Activated CD4-positive, alpha-beta memory T cell treated with anti-CD3 and anti-CD28 coated beads for 36 hours (primary cell): ENCODE results near the gene APOM. TPM values are rescaled to one million over a fixed set of nuclear protein-coding genes. Genes with fewer than 3 reads are reported as not detected.

Experiments
- CTCF ChIA-PET: fragments of 350-600 bp; sonication (Branson Sonifier 250); formaldehyde crosslinking; loops from one replicate; lab custom pipeline; 2021; ENCODE audit warnings: antibody characterized with exemption, inconsistent platforms; lab: Charles Lee
- POLR2A ChIA-PET: fragments of 350-600 bp; sonication (Branson Sonifier 250); formaldehyde crosslinking; loops from one replicate; lab custom pipeline; 2021; ENCODE audit warnings: antibody characterized with exemption; lab: Charles Lee
- DNase-seq: peaks from one replicate; pipeline ENCODE4 v3.0.0-alpha.2; 2020
- H3K27ac Mint-ChIP-seq: one replicate; pipeline ENCODE4 v1.8.0; 2021; ENCODE audit warnings: mixed read lengths
- H3K27me3 Mint-ChIP-seq: one replicate; pipeline ENCODE4 v1.8.0; 2021; ENCODE audit warnings: mixed read lengths
- H3K36me3 Mint-ChIP-seq: one replicate; pipeline ENCODE4 v1.8.0; 2021; ENCODE audit warnings: mixed read lengths
- H3K4me1 Mint-ChIP-seq: one replicate; pipeline ENCODE4 v1.8.0; 2021; ENCODE audit warnings: low read depth, mixed read lengths
- H3K4me3 Mint-ChIP-seq: one replicate; pipeline ENCODE4 v1.8.0; 2021; ENCODE audit warnings: mild to moderate bottlenecking, mixed read lengths
- H3K9me3 Mint-ChIP-seq: one replicate; pipeline ENCODE4 v1.8.0; 2021; ENCODE audit warnings: mixed read lengths
- intact Hi-C: fragments of 100-400 bp; cut with micrococcal nuclease; formaldehyde crosslinking; loops from one replicate; pipeline ENCODE4 v1.15.1; 2023
- total RNA-seq, 2 experiments: library from RNA; stranded (reverse); gene quantifications; one replicate each; pipeline ENCODE4 v1.2.3, GENCODE V29; 2021

Gene APOM
- total RNA-seq, 2 experiments from 2014 or later, result 2.9 to 3.1 TPM

GRCh38 chr6:31642798-31643570, 12.7 kb upstream of the APOM start:
- Mint-ChIP-seq H3K9me3 (no peaks in the 10 kb centered on the region), H3K27ac (peak overlapping the region; percentile 25), H3K4me3 (no peak overlapping the region), H3K27me3 (no peaks in the 10 kb centered on the region), H3K4me1 (peaks cover 5% of the 10 kb centered on the region), H3K36me3 (peaks cover 45% of the 10 kb centered on the region)
- DNase-seq, result no peak
- intact Hi-C loops, result no loop called here
- ChIA-PET CTCF (interaction anchor here (0.7 to 1.4 kb wide), 2 partner anchors 46 to 47 kb away, joined by 3 read pairs; no protein-coding TSS in a partner anchor), POLR2A (interaction anchor here (0.6 kb wide), 1 partner anchor 78 kb away, joined by 3 read pairs; no protein-coding TSS in a partner anchor)

- CTCF ChIA-PET, result interaction anchor here (0.7 to 1.4 kb wide), 2 partner anchors 46 to 47 kb away, joined by 3 read pairs; no protein-coding TSS in a partner anchor
- no peaks in the 10 kb centered on the region for H3K9me3 Mint-ChIP-seq
- no peak overlapping the region for H3K4me3 Mint-ChIP-seq
- POLR2A ChIA-PET, result interaction anchor here (0.6 to 1.8 kb wide), 2 partner anchors 17 to 79 kb away, joined by 3 to 4 read pairs; no protein-coding TSS in a partner anchor
- intact Hi-C loops, result no loop called here
- DNase-seq, result no peak
- peak overlapping the region; percentile 33 for H3K27ac Mint-ChIP-seq
- H3K36me3 Mint-ChIP-seq, result peaks cover 51% of the 10 kb centered on the region
- H3K27me3 Mint-ChIP-seq, result no peaks in the 10 kb centered on the region
- peaks cover 8% of the 10 kb centered on the region for H3K4me1 Mint-ChIP-seq
These were observed 11.8 kb upstream of the APOM start for GRCh38 chr6:31643818-31644454.

GRCh38 chr6:31645325-31645724, 10.4 kb upstream of the APOM start:
- POLR2A ChIA-PET, result interaction anchor here (1.8 kb wide), 1 partner anchor 18 kb away, joined by 4 read pairs; no protein-coding TSS in a partner anchor
- no peaks in the 10 kb centered on the region for H3K9me3 Mint-ChIP-seq
- H3K27ac Mint-ChIP-seq, result peak overlapping the region; percentile 49
- DNase-seq, result no peak
- peaks cover 51% of the 10 kb centered on the region for H3K36me3 Mint-ChIP-seq
- no peaks in the 10 kb centered on the region for H3K27me3 Mint-ChIP-seq
- H3K4me1 Mint-ChIP-seq, result peaks cover 12% of the 10 kb centered on the region
- intact Hi-C loops, result no loop called here
- H3K4me3 Mint-ChIP-seq, result no peak overlapping the region
- CTCF ChIA-PET, result interaction anchor here (0.6 kb wide), 1 partner anchor 1719 kb away, joined by 3 read pairs; no protein-coding TSS in a partner anchor

GRCh38 chr6:31651602-31652191, 4.0 kb upstream of the APOM start:
- Mint-ChIP-seq H3K36me3 (peaks cover 42% of the 10 kb centered on the region), H3K4me1 (peaks cover 41% of the 10 kb centered on the region), H3K27me3 (no peaks in the 10 kb centered on the region), H3K9me3 (no peaks in the 10 kb centered on the region), H3K4me3 (peak overlapping the region; percentile 94), H3K27ac (peak overlapping the region; percentile 99)
- CTCF ChIA-PET, result interaction anchor here (0.6 to 2.2 kb wide), 11 partner anchors 10 to 211 kb away, joined by 3 to 10 read pairs (median 5); partner anchors contain the start of genes ATP6V1G2, GPANK1, HSPA1B and LSM2
- intact Hi-C loops, result loop anchor here (1.0 to 5.0 kb wide), 7 partner anchors 9 to 159 kb away; partner anchors contain the start of genes C6orf47, DDX39B, NFKBIL1 and PRRC2A
- POLR2A ChIA-PET, result interaction anchor here (0.7 to 6.1 kb wide), 18 partner anchors 11 to 318 kb away, joined by 3 to 92 read pairs (median 4); partner anchors contain the start of genes C6orf47, CLIC1, CSNK2B and DDX39B
- DNase-seq, result peak; percentile 82

- H3K4me3 Mint-ChIP-seq, result peak overlapping the region; percentile 94
- ChIA-PET POLR2A (interaction anchor here (0.7 to 6.1 kb wide), 12 partner anchors 10 to 317 kb away, joined by 3 to 92 read pairs (median 4); partner anchors contain the start of genes ABHD16A, C6orf47, CSNK2B and DDX39B), CTCF (interaction anchor here (0.7 to 2.3 kb wide), 7 partner anchors 8 to 174 kb away, joined by 3 to 10 read pairs (median 5); partner anchors contain the start of genes DDX39B, GPANK1 and HSPA1B)
- no peaks in the 10 kb centered on the region for H3K27me3 Mint-ChIP-seq
- peak; percentile 92 for DNase-seq
- peak overlapping the region; percentile 99 for H3K27ac Mint-ChIP-seq
- no peaks in the 10 kb centered on the region for H3K9me3 Mint-ChIP-seq
- H3K4me1 Mint-ChIP-seq, result peaks cover 54% of the 10 kb centered on the region
- intact Hi-C loops, result loop anchor here (1.0 to 5.0 kb wide), 7 partner anchors 7 to 161 kb away; partner anchors contain the start of genes C6orf47, DDX39B, NFKBIL1 and PRRC2A
- peaks cover 41% of the 10 kb centered on the region for H3K36me3 Mint-ChIP-seq
These were observed 2.6 kb upstream of the APOM start for GRCh38 chr6:31652925-31653724.

GRCh38 chr6:31654574-31655348, 933 bp upstream of the APOM start:
- ChIA-PET CTCF (interaction anchor here (1.2 to 2.3 kb wide), 3 partner anchors 10 to 109 kb away, joined by 3 to 8 read pairs (median 4); partner anchors contain the start of genes ATP6V1G2, GPANK1 and LTB), POLR2A (interaction anchor here (1.0 to 6.1 kb wide), 2 partner anchors 8 to 180 kb away, joined by 5 to 92 read pairs; partner anchors contain the start of genes C6orf47, CSNK2B and GPANK1)
- Mint-ChIP-seq H3K9me3 (no peaks in the 10 kb centered on the region), H3K4me3 (no peak overlapping the region), H3K27me3 (no peaks in the 10 kb centered on the region), H3K36me3 (peaks cover 35% of the 10 kb centered on the region), H3K27ac (no peak overlapping the region), H3K4me1 (peaks cover 61% of the 10 kb centered on the region)
- DNase-seq, result no peak
- intact Hi-C loops, result loop anchor here (5.0 kb wide), 1 partner anchor 162 kb away; no protein-coding TSS in a partner anchor

GRCh38 chr6:31657406-31658157, 1.9 kb downstream of the APOM start:
- peak overlapping the region; percentile 95 for H3K27ac Mint-ChIP-seq
- peaks cover 65% of the 10 kb centered on the region for H3K4me1 Mint-ChIP-seq
- ChIA-PET POLR2A (interaction anchor here (0.8 to 1.4 kb wide), 3 partner anchors 82 to 170 kb away, joined by 3 to 5 read pairs (median 3); partner anchors contain the start of genes HSPA1B and MSH5), CTCF (interaction anchor here (1.2 kb wide), 1 partner anchor 112 kb away, joined by 3 read pairs; no protein-coding TSS in a partner anchor)
- H3K27me3 Mint-ChIP-seq, result no peaks in the 10 kb centered on the region
- H3K4me3 Mint-ChIP-seq, result peak overlapping the region; percentile 50
- H3K9me3 Mint-ChIP-seq, result no peaks in the 10 kb centered on the region
- H3K36me3 Mint-ChIP-seq, result peaks cover 40% of the 10 kb centered on the region
- intact Hi-C loops, result no loop called here
- DNase-seq, result peak; percentile 60

- Mint-ChIP-seq H3K4me3 (peak overlapping the region; percentile 96), H3K36me3 (peaks cover 41% of the 10 kb centered on the region), H3K4me1 (peaks cover 67% of the 10 kb centered on the region), H3K9me3 (no peaks in the 10 kb centered on the region), H3K27ac (peak overlapping the region; percentile 95), H3K27me3 (no peaks in the 10 kb centered on the region)
- CTCF ChIA-PET, result interaction anchor here (0.5 to 1.2 kb wide), 2 partner anchors 75 to 112 kb away, joined by 3 read pairs; no protein-coding TSS in a partner anchor
- no peak for DNase-seq
- POLR2A ChIA-PET, result interaction anchor here (1.1 to 1.4 kb wide), 2 partner anchors 90 to 169 kb away, joined by 3 to 5 read pairs; partner anchors contain the start of gene HSPA1B
- intact Hi-C loops, result no loop called here
These were observed 2.5 kb downstream of the APOM start for GRCh38 chr6:31658158-31658688.

- no peak for DNase-seq
- POLR2A ChIA-PET, result interaction anchor here (0.6 to 1.4 kb wide), 2 partner anchors 117 to 538 kb away, joined by 3 to 6 read pairs; partner anchors contain the start of gene DDX39B
- Mint-ChIP-seq H3K27ac (peak overlapping the region; percentile 95), H3K9me3 (no peaks in the 10 kb centered on the region), H3K4me1 (peaks cover 72% of the 10 kb centered on the region), H3K4me3 (peak overlapping the region; percentile 96), H3K27me3 (no peaks in the 10 kb centered on the region), H3K36me3 (peaks cover 50% of the 10 kb centered on the region)
- intact Hi-C loops, result no loop called here
- CTCF ChIA-PET, result interaction anchor here (0.8 kb wide), 1 partner anchor 108 kb away, joined by 3 read pairs; no protein-coding TSS in a partner anchor
These were observed 3.4 kb downstream of the APOM start for GRCh38 chr6:31658983-31659648.
